HepG2 (cell line): Measurements from ENCODE around the gene CDR2L. TPM values are rescaled to one million over a fixed set of nuclear protein-coding genes. Genes with fewer than 3 reads are reported as not detected.

Source experiments
- CBX1 ChIP-seq: IDR thresholded peaks from one replicate; pipeline ENCODE4 v1.6.1; 2016; ENCODE audit warnings: antibody characterized with exemption, low read depth
- EP300 ChIP-seq, 3 experiments: sonication (generic) in 1 of 3; formaldehyde crosslinking in 1 of 3; IDR thresholded peaks; 2 replicates each; pipeline versions ENCODE4 v1.5.1 to v1.6.1; 2011 to 2020; ENCODE audit warnings: low read depth in 2 of 3, low read length in 2 of 3, borderline replicate concordance in 1 of 3, improper control_type of control experiment in 1 of 3, mild to moderate bottlenecking in 1 of 3, missing genetic modification reagents in 1 of 3, moderate library complexity in 1 of 3
- MAFK ChIP-seq, 2 experiments: IDR thresholded peaks in 1 of 2; conservative IDR thresholded peaks in 1 of 2; 2 replicates each; pipeline ENCODE4 v1.6.1; 2011; ENCODE audit warnings: improper control_type of control experiment in 2 of 2, low read length in 2 of 2
- NFE2 ChIP-seq: sonication (generic); formaldehyde crosslinking; IDR thresholded peaks from 2 replicates; pipeline ENCODE4 v1.4.0; 2020; ENCODE audit warnings: missing genetic modification reagents
- NPAS2 ChIP-seq: sonication (generic); formaldehyde crosslinking; IDR thresholded peaks from 2 replicates; pipeline ENCODE4 v1.8.0; 2022; ENCODE audit warnings: mild to moderate bottlenecking, missing genetic modification reagents, borderline replicate concordance
- SALL1 ChIP-seq: sonication (generic); formaldehyde crosslinking; IDR thresholded peaks from 2 replicates; pipeline ENCODE4 v1.8.0; 2022; ENCODE audit warnings: mild to moderate bottlenecking, missing genetic modification reagents
- TGIF2 ChIP-seq: IDR thresholded peaks from 2 replicates; pipeline ENCODE4 v1.6.1; 2016; ENCODE audit warnings: control low read depth, missing compliant biosample characterization
- U2AF1 ChIP-seq: fragments of 200-400 bp; formaldehyde crosslinking; optimal IDR thresholded peaks from 2 replicates; pipeline ENCODE3; 2017; ENCODE audit warnings: mild to moderate bottlenecking, low read depth, low read length
- ZBTB1 ChIP-seq: sonication (generic); formaldehyde crosslinking; IDR thresholded peaks from 2 replicates; pipeline ENCODE4 v1.4.0; 2020; ENCODE audit warnings: missing genetic modification reagents, borderline replicate concordance
- ZFX ChIP-seq: sonication (generic); formaldehyde crosslinking; IDR thresholded peaks from 2 replicates; pipeline ENCODE4 v1.4.0; 2020; ENCODE audit warnings: mild to moderate bottlenecking, low read depth, missing genetic modification reagents, moderate library complexity
- ZNF101 ChIP-seq: sonication (generic); formaldehyde crosslinking; IDR thresholded peaks from 2 replicates; pipeline ENCODE4 v1.4.0; 2020; ENCODE audit warnings: mild to moderate bottlenecking, low read depth, missing genetic modification reagents, borderline replicate concordance
- ZNF562 ChIP-seq: sonication (generic); formaldehyde crosslinking; IDR thresholded peaks from 2 replicates; pipeline ENCODE4 v1.8.0; 2022; ENCODE audit warnings: missing genetic modification reagents, borderline replicate concordance
- polyA plus RNA-seq, 8 experiments: library from polyadenylated mRNA; depleted of rRNA in 3 of 8; stranded (reverse) in 7 of 8; unstranded in 1 of 8; fragments of >200 nt; fragmentation: Illumina TruSeq in 4 of 8; extraction: Trizol in 4 of 8; gene quantifications; 2 replicates each; pipeline versions ENCODE4 v1.2.1 to v1.2.3, GENCODE V29; 2011 to 2016; ENCODE audit warnings: low read depth in 4 of 8, missing spikeins in 1 of 8, mixed read lengths in 1 of 8; ENCODE audit not compliant: insufficient read depth in 1 of 8
- total RNA-seq, 5 experiments: library from RNA; depleted of rRNA; stranded (reverse); fragments of >200 nt; fragmentation: Illumina TruSeq; extraction: Trizol; gene quantifications; 2 replicates each; pipeline ENCODE4 v1.2.3, GENCODE V29; 2016; ENCODE audit warnings: low read depth in 1 of 5
- TF ChIP-seq, protein P1 (sequence below): sonication (generic); formaldehyde crosslinking; conservative IDR thresholded peaks from 2 replicates; pipeline ENCODE4 v1.8.1; 2023; ENCODE audit warnings: missing genetic modification reagents
- TF ChIP-seq, protein P2 (sequence below): sonication (generic); formaldehyde crosslinking; IDR thresholded peaks from 2 replicates; pipeline ENCODE4 v1.4.0; 2020; ENCODE audit warnings: missing genetic modification reagents
- TF ChIP-seq, protein P3 (sequence below): sonication (generic); formaldehyde crosslinking; IDR thresholded peaks from 2 replicates; pipeline ENCODE4 v1.4.0; 2020; ENCODE audit warnings: mild to moderate bottlenecking, missing genetic modification reagents
- TF ChIP-seq, protein P4 (sequence below): sonication (generic); formaldehyde crosslinking; IDR thresholded peaks from 2 replicates; pipeline ENCODE4 v1.4.0; 2020; ENCODE audit warnings: missing genetic modification reagents
- TF ChIP-seq, protein P5 (sequence below): IDR thresholded peaks from 2 replicates; pipeline ENCODE4 v1.6.1; 2016
- TF ChIP-seq, protein P6 (sequence below): sonication (generic); formaldehyde crosslinking; IDR thresholded peaks from 2 replicates; pipeline ENCODE4 v1.8.1; 2023; ENCODE audit warnings: mild to moderate bottlenecking, missing genetic modification reagents, borderline replicate concordance
- TF ChIP-seq, protein P7 (sequence below): sonication (generic); formaldehyde crosslinking; IDR thresholded peaks from 2 replicates; pipeline ENCODE4 v1.8.1; 2023; ENCODE audit warnings: missing genetic modification reagents, inconsistent platforms, borderline replicate concordance

CDR2L gene
- total and polyA plus RNA-seq, 2 of the 13 experiments (the other 11 are each of a cell fraction or from before 2014, with no cell fraction given): 1.9 to 2.1 TPM

DNA sequence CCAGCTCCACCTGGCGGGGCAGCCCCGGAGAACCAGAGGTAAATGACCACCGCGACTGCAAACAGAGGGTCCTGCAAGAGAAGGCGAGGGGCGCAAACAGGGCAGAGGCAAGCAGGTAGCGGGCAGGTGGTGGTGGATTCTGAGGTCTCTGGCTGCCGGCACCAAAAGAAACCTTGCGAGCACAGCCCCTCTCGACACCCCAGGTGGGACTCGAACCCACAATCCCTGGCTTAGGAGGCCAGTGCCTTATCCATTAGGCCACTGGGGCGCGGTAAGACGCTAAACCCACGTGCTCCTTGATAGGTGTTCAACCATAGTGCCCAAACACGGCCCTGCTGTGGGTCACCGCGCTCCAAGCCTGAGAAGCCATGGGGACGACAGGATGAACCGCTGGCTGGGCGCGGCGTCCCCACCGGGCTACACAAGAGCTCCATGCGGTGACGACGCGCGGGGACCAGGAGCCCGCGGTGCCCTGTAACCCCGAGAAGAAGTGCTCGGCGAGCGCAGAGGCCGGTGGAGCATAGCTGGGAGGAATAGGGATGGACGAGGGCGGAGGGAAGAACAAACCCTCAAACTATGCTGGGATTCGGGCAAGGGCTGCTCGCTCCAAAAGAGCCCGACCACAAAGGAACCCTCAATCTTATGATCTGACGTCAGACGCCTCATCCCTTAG lies 46.9 kb downstream of the CDR2L start (continued):
- TF ChIP-seq, protein P1, sequence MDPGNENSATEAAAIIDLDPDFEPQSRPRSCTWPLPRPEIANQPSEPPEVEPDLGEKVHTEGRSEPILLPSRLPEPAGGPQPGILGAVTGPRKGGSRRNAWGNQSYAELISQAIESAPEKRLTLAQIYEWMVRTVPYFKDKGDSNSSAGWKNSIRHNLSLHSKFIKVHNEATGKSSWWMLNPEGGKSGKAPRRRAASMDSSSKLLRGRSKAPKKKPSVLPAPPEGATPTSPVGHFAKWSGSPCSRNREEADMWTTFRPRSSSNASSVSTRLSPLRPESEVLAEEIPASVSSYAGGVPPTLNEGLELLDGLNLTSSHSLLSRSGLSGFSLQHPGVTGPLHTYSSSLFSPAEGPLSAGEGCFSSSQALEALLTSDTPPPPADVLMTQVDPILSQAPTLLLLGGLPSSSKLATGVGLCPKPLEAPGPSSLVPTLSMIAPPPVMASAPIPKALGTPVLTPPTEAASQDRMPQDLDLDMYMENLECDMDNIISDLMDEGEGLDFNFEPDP: peak; percentile 96
- TF ChIP-seq, protein P2, sequence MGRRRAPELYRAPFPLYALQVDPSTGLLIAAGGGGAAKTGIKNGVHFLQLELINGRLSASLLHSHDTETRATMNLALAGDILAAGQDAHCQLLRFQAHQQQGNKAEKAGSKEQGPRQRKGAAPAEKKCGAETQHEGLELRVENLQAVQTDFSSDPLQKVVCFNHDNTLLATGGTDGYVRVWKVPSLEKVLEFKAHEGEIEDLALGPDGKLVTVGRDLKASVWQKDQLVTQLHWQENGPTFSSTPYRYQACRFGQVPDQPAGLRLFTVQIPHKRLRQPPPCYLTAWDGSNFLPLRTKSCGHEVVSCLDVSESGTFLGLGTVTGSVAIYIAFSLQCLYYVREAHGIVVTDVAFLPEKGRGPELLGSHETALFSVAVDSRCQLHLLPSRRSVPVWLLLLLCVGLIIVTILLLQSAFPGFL: no peak; the same call in 1 of the 2 replicates
- TF ChIP-seq, protein P3, sequence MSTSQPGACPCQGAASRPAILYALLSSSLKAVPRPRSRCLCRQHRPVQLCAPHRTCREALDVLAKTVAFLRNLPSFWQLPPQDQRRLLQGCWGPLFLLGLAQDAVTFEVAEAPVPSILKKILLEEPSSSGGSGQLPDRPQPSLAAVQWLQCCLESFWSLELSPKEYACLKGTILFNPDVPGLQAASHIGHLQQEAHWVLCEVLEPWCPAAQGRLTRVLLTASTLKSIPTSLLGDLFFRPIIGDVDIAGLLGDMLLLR (CRISPR knock-in tag): 0 out of 2 replicates have a peak, but pooled peaks have one; percentile 79
- TF ChIP-seq SALL1 (CRISPR knock-in tag) (peak; percentile 80), U2AF1 (no peak), ZFX (peak; percentile 81; the same call in 1 of the 2 replicates), NPAS2 (CRISPR knock-in tag) (peak; percentile 66; the same call in 1 of the 2 replicates), NFE2 (CRISPR knock-in tag) (no peak), MAFK (conservative IDR thresholded peaks at IDR 0.05 in 1 of 2, IDR thresholded peaks at IDR 0.05 in 1 of 2; ENCODE audit: low read length in 2 of 2) (no peak), EP300 (IDR thresholded peaks at IDR 0.05; ENCODE audit: low read depth in 2 of 2, low read length in 2 of 2) (no peak), EP300 (CRISPR knock-in tag; IDR thresholded peaks at IDR 0.05; ENCODE audit: borderline replicate concordance) (peak; percentile 55), ZNF562 (CRISPR knock-in tag) (no peak), TGIF2 (CRISPR knock-in tag) (peak; percentile 86), ZBTB1 (CRISPR knock-in tag) (no peak), ZNF101 (peak; percentile 62), CBX1 (peak; percentile 81)
- TF ChIP-seq, protein P4, sequence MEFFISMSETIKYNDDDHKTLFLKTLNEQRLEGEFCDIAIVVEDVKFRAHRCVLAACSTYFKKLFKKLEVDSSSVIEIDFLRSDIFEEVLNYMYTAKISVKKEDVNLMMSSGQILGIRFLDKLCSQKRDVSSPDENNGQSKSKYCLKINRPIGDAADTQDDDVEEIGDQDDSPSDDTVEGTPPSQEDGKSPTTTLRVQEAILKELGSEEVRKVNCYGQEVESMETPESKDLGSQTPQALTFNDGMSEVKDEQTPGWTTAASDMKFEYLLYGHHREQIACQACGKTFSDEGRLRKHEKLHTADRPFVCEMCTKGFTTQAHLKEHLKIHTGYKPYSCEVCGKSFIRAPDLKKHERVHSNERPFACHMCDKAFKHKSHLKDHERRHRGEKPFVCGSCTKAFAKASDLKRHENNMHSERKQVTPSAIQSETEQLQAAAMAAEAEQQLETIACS (CRISPR knock-in tag): no peak; the same call in 1 of the 2 replicates
- TF ChIP-seq, protein P5, sequence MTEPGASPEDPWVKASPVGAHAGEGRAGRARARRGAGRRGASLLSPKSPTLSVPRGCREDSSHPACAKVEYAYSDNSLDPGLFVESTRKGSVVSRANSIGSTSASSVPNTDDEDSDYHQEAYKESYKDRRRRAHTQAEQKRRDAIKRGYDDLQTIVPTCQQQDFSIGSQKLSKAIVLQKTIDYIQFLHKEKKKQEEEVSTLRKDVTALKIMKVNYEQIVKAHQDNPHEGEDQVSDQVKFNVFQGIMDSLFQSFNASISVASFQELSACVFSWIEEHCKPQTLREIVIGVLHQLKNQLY (CRISPR knock-in tag): peak; percentile 77
- TF ChIP-seq, protein P6, sequence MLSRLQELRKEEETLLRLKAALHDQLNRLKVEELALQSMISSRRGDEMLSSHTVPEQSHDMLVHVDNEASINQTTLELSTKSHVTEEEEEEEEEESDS: 0 out of 2 replicates have a peak, but pooled peaks have one; percentile 79
- TF ChIP-seq, protein P7, sequence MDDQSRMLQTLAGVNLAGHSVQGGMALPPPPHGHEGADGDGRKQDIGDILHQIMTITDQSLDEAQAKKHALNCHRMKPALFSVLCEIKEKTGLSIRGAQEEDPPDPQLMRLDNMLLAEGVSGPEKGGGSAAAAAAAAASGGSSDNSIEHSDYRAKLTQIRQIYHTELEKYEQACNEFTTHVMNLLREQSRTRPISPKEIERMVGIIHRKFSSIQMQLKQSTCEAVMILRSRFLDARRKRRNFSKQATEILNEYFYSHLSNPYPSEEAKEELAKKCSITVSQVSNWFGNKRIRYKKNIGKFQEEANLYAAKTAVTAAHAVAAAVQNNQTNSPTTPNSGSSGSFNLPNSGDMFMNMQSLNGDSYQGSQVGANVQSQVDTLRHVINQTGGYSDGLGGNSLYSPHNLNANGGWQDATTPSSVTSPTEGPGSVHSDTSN (CRISPR knock-in tag): no peak
